ENCODE measurements around the gene CA10. TPM values are rescaled to one million over a fixed set of nuclear protein-coding genes. Genes with fewer than 3 reads are reported as not detected.

CA10 gene
- total and polyA plus RNA-seq, 8 donors, result 1.3 TPM; not detected in 7

- no peak for DNase-seq
- intact Hi-C loops (cut with DNase I; ENCODE audit: low total_unique reads), result no loop called here
- Histone ChIP-seq H3K9me3 (no peaks in the 10 kb centered on the region), H3K36me3 (no peaks in the 10 kb centered on the region), H3K27me3 (no peaks in the 10 kb centered on the region), H3K4me3 (no peak overlapping the region), H3K4me1 (peaks cover 0 to 11% (median 0%) of the 10 kb centered on the region in 4 donors), H3K27ac (no peak overlapping the region)
- 32 to 59% (median 37%) methylated on average over 1 of the region's 1 CpG for WGBS, 5 donors
- TF ChIP-seq CTCF (IDR thresholded peaks at IDR 0.05), result no peak
Observed at GRCh38 chr17:52148969-52149351, 9.6 kb downstream of the CA10 start.

- Histone ChIP-seq H3K4me3 (no peak overlapping the region), H3K9me3 (no peaks in the 10 kb centered on the region), H3K4me1 (peaks cover 0 to 11% (median 0%) of the 10 kb centered on the region in 4 donors), H3K27me3 (no peaks in the 10 kb centered on the region), H3K36me3 (no peaks in the 10 kb centered on the region), H3K27ac (no peak overlapping the region)
- intact Hi-C loops (cut with DNase I; ENCODE audit: low total_unique reads), result no loop called here
- no peak for DNase-seq
- 66 to 82% (median 74%) methylated on average over 2 of the region's 2 CpGs for WGBS, 5 donors
- TF ChIP-seq EP300 (IDR thresholded peaks at IDR 0.05), result no peak
- no peak for TF ChIP-seq POLR2A (IDR thresholded peaks at IDR 0.05)
Observed at GRCh38 chr17:52148288-52148968, 10.1 kb downstream of the CA10 start.

- H3K27ac ChIP-seq, result no peak overlapping the region
- H3K4me3 ChIP-seq, result no peak overlapping the region
- H3K4me1 ChIP-seq, result peaks cover 0 to 11% (median 0%) of the 10 kb centered on the region in 4 donors
- intact Hi-C loops (cut with DNase I; ENCODE audit: low total_unique reads), result no loop called here
- H3K27me3 ChIP-seq, result no peaks in the 10 kb centered on the region
- no peak for DNase-seq
- H3K36me3 ChIP-seq, result no peaks in the 10 kb centered on the region
- H3K9me3 ChIP-seq, result no peaks in the 10 kb centered on the region
- TF ChIP-seq POLR2A (IDR thresholded peaks at IDR 0.05), result no peak
- TF ChIP-seq CTCF (IDR thresholded peaks at IDR 0.05), result no peak
- TF ChIP-seq EP300 (IDR thresholded peaks at IDR 0.05), result no peak
- TF ChIP-seq POLR2AphosphoS5 (IDR thresholded peaks at IDR 0.05), result no peak
Observed at GRCh38 chr17:52147872-52148271, 10.6 kb downstream of the CA10 start.

- 81 to 96% (median 90%) methylated on average over 1 of the region's 1 CpG for WGBS, 5 donors
- Histone ChIP-seq H3K27me3 (no peaks in the 10 kb centered on the region), H3K36me3 (no peaks in the 10 kb centered on the region), H3K27ac (no peak overlapping the region), H3K9me3 (no peaks in the 10 kb centered on the region), H3K4me1 (peaks cover 0 to 11% (median 0%) of the 10 kb centered on the region in 4 donors), H3K4me3 (no peak overlapping the region)
- no peak for DNase-seq
- no peak for TF ChIP-seq POLR2AphosphoS5 (IDR thresholded peaks at IDR 0.05)
- no peak for TF ChIP-seq EP300 (IDR thresholded peaks at IDR 0.05)
- TF ChIP-seq POLR2A (IDR thresholded peaks at IDR 0.05), result no peak
- no peak for TF ChIP-seq CTCF (IDR thresholded peaks at IDR 0.05)
- intact Hi-C loops (cut with DNase I; ENCODE audit: low total_unique reads), result no loop called here
Observed at GRCh38 chr17:52147431-52147830, 11.1 kb downstream of the CA10 start.

- Histone ChIP-seq H3K9me3 (no peaks in the 10 kb centered on the region), H3K4me1 (peaks cover 0 to 11% (median 0%) of the 10 kb centered on the region in 4 donors), H3K4me3 (no peak overlapping the region), H3K27ac (no peak overlapping the region), H3K36me3 (no peaks in the 10 kb centered on the region), H3K27me3 (no peaks in the 10 kb centered on the region)
- intact Hi-C loops (cut with DNase I; ENCODE audit: low total_unique reads), result no loop called here
- no peak for DNase-seq
- TF ChIP-seq CTCF (IDR thresholded peaks at IDR 0.05), result no peak
- TF ChIP-seq EP300 (IDR thresholded peaks at IDR 0.05), result no peak
- no peak for TF ChIP-seq POLR2A (IDR thresholded peaks at IDR 0.05)
- no peak for TF ChIP-seq POLR2AphosphoS5 (IDR thresholded peaks at IDR 0.05)
Observed at GRCh38 chr17:52145476-52145875, 13.0 kb downstream of the CA10 start.
